ENCODE results near the gene IQSEC3.

DNA sequence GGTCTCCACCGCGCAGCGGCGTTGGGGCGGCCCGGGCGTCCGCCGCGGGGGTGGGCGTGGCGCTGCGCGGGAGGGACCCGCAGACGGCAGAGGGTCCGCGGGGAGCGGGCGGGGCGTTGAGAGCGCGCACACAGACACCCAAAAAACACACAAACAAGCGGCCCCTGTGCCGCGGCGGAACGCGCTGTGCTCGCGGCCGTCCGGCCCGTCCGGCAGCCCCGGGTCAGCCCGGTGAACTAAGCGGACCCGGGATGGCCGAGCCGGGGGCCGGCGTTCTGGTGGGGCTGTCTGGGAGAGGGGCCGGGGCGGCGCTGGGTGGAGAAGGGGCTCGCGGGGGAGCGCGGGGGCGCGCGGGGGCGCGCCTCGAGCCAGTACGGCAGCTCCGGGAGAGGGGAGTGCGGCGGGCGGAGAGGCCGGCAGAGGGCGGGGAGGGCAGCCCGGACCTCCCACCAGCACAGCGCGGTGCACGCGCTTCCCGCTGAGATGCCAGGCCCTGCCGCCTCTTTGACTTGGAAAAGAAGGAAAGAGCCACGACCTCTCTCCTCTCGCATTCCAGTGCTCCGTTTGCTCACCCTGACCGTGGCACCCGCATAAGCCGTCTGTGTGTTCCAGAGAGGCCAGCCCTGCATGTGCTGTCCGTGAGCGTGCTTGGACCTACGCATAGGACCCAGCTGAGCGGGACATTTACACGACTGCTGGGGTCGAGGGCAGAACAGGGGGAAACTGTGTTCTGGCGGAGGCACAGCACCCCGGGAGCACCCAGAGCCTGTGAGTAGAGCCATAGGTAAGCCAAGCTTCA, 137.1 kb downstream of the IQSEC3 start:
- TF ChIP-seq, protein P1, sequence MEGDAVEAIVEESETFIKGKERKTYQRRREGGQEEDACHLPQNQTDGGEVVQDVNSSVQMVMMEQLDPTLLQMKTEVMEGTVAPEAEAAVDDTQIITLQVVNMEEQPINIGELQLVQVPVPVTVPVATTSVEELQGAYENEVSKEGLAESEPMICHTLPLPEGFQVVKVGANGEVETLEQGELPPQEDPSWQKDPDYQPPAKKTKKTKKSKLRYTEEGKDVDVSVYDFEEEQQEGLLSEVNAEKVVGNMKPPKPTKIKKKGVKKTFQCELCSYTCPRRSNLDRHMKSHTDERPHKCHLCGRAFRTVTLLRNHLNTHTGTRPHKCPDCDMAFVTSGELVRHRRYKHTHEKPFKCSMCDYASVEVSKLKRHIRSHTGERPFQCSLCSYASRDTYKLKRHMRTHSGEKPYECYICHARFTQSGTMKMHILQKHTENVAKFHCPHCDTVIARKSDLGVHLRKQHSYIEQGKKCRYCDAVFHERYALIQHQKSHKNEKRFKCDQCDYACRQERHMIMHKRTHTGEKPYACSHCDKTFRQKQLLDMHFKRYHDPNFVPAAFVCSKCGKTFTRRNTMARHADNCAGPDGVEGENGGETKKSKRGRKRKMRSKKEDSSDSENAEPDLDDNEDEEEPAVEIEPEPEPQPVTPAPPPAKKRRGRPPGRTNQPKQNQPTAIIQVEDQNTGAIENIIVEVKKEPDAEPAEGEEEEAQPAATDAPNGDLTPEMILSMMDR (IDR thresholded peaks at IDR 0.05; ENCODE audit: borderline replicate concordance, extremely low read depth, low read length, poor library complexity, severe bottlenecking), result no peak
- TF ChIP-seq EZH2 (IDR thresholded peaks at IDR 0.05; ENCODE audit: borderline replicate concordance, low read depth, low read length, severe bottlenecking), result no peak

Data from DND-41 (cell line).